Peyer's patch (tissue), 4 donors: ENCODE results near the gene NUDT13.

Source experiments
- POLR2A ChIP-seq, 2 donors: fragments of 450-650 bp; IDR thresholded peaks; one replicate each; pipeline ENCODE4 v1.5.1; 2017; ENCODE audit warnings: antibody characterized with exemption in 2 of 2, mild to moderate bottlenecking in 2 of 2, moderate library complexity in 2 of 2
- TF ChIP-seq, protein P1 (sequence below), 6 experiments: fragments of 450-650 bp in 4 of 6; fragments of 200-600 bp in 2 of 6; sonication (generic) in 1 of 6; IDR thresholded peaks; one replicate each; pipeline ENCODE4 v1.5.1; 2017 to 2019; ENCODE audit warnings: antibody characterized with exemption in 6 of 6, mild to moderate bottlenecking in 3 of 6, moderate library complexity in 1 of 6

DNA sequence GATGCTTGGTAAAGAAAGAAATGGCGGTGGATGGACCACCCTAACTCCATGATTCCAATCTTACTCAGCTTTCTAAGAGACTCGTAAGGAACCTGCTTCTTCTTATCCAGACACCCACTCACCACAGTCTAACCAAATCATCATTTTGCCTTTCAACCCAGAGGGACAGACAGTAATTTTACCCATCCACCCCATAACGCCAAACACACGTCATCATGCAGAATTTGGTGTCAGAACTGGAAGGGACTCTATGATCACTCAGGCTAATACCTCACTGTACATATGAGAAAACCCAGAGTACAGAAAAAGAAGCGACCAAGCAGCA lies 57.2 kb downstream of the NUDT13 start:
- TF ChIP-seq, protein P1, sequence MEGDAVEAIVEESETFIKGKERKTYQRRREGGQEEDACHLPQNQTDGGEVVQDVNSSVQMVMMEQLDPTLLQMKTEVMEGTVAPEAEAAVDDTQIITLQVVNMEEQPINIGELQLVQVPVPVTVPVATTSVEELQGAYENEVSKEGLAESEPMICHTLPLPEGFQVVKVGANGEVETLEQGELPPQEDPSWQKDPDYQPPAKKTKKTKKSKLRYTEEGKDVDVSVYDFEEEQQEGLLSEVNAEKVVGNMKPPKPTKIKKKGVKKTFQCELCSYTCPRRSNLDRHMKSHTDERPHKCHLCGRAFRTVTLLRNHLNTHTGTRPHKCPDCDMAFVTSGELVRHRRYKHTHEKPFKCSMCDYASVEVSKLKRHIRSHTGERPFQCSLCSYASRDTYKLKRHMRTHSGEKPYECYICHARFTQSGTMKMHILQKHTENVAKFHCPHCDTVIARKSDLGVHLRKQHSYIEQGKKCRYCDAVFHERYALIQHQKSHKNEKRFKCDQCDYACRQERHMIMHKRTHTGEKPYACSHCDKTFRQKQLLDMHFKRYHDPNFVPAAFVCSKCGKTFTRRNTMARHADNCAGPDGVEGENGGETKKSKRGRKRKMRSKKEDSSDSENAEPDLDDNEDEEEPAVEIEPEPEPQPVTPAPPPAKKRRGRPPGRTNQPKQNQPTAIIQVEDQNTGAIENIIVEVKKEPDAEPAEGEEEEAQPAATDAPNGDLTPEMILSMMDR (IDR thresholded peaks at IDR 0.05), result no peak
- TF ChIP-seq POLR2A (IDR thresholded peaks at IDR 0.05), result no peak
